Parathyroid adenoma (tissue), 2 donors: ENCODE results near the gene PCDH9.

Experiments
- H2AFZ ChIP-seq: fragments of 300-600 bp; sonication (generic); one replicate; pipeline ENCODE4 v1.7.0; 2017; ENCODE audit warnings: antibody characterized with exemption, mild to moderate bottlenecking
- H3K27ac ChIP-seq: fragments of 300-600 bp; sonication (generic); one replicate; pipeline ENCODE4 v1.7.0; 2017
- H3K27me3 ChIP-seq: fragments of 300-600 bp; sonication (generic); one replicate; pipeline ENCODE4 v1.7.0; 2017; ENCODE audit warnings: low read length; ENCODE audit not compliant: control insufficient read depth, insufficient read depth
- H3K36me3 ChIP-seq: fragments of 300-600 bp; sonication (generic); one replicate; pipeline ENCODE4 v1.7.0; 2017; ENCODE audit warnings: low read length; ENCODE audit not compliant: control insufficient read depth, insufficient read depth
- H3K4me1 ChIP-seq: fragments of 300-600 bp; sonication (generic); one replicate; pipeline ENCODE4 v1.7.0; 2017; ENCODE audit warnings: control low read depth
- H3K4me2 ChIP-seq: fragments of 300-600 bp; sonication (generic); one replicate; pipeline ENCODE4 v1.7.0; 2017; ENCODE audit warnings: low read length
- H3K4me3 ChIP-seq: fragments of 300-600 bp; sonication (generic); one replicate; pipeline ENCODE4 v1.7.0; 2017; ENCODE audit warnings: low read depth, low read length
- H3K79me2 ChIP-seq: fragments of 300-600 bp; sonication (generic); one replicate; pipeline ENCODE4 v1.7.0; 2017; ENCODE audit warnings: control low read depth
- H3K9ac ChIP-seq: fragments of 300-600 bp; sonication (generic); one replicate; pipeline ENCODE4 v1.7.0; 2017; ENCODE audit warnings: mild to moderate bottlenecking
- H3K9me3 ChIP-seq: fragments of 300-600 bp; sonication (generic); one replicate; pipeline ENCODE4 v1.7.0; 2017; ENCODE audit warnings: low read length; ENCODE audit not compliant: control insufficient read depth
- TF ChIP-seq, protein P1 (sequence below): fragments of 300-600 bp; sonication (generic); IDR thresholded peaks from one replicate; pipeline ENCODE4 v1.7.0; 2017; ENCODE audit warnings: antibody characterized with exemption, mild to moderate bottlenecking
- donor health status: primary hyperparathyroidism.

Gene PCDH9

DNA sequence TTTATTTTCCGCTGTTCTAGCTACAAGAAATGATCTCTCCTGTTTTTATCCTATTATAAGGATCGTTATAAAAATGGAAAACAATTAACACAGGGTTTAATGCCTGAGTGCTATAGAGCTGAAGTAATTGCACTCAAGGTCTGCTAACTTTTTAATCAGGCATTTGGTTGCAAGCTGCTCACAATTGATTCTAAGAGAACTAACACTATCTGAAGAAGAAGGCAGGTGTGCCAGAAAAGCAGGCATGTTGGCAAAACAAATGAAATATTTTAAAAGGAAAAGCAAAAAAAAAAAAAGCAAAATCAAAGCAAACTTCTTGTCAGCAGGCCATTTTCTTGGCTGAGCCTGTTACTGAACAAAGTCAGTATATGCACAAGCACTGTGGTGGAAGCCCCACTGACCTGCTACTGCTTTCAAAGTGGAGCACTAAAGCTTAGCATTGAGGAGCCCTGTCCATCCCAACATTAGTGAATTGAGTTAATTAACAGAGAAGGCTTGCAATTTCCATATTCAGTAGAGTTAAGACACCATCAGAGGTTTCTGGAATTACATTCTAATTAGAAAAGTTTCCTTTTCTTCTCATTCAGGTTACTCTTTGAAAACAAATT lies 574.2 kb downstream of the PCDH9 start:
- Histone ChIP-seq H3K4me3 (no peak overlapping the region), H3K9me3 (no peaks in the 10 kb centered on the region), H3K4me1 (no peaks in the 10 kb centered on the region), H3K9ac (no peak overlapping the region), H2AFZ (no peak overlapping the region), H3K27ac (no peak overlapping the region), H3K36me3 (no peaks in the 10 kb centered on the region), H3K27me3 (no peaks in the 10 kb centered on the region), H3K4me2 (no peak overlapping the region), H3K79me2 (no peaks in the 10 kb centered on the region)
- TF ChIP-seq, protein P1, sequence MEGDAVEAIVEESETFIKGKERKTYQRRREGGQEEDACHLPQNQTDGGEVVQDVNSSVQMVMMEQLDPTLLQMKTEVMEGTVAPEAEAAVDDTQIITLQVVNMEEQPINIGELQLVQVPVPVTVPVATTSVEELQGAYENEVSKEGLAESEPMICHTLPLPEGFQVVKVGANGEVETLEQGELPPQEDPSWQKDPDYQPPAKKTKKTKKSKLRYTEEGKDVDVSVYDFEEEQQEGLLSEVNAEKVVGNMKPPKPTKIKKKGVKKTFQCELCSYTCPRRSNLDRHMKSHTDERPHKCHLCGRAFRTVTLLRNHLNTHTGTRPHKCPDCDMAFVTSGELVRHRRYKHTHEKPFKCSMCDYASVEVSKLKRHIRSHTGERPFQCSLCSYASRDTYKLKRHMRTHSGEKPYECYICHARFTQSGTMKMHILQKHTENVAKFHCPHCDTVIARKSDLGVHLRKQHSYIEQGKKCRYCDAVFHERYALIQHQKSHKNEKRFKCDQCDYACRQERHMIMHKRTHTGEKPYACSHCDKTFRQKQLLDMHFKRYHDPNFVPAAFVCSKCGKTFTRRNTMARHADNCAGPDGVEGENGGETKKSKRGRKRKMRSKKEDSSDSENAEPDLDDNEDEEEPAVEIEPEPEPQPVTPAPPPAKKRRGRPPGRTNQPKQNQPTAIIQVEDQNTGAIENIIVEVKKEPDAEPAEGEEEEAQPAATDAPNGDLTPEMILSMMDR = no peak

GRCh38 chr13:66644855-66645460 lies 585.2 kb downstream of the PCDH9 start:
- H3K4me2 ChIP-seq = no peak overlapping the region
- no peaks in the 10 kb centered on the region for H3K36me3 ChIP-seq
- no peaks in the 10 kb centered on the region for H3K79me2 ChIP-seq
- TF ChIP-seq, protein P1 = no peak
- H3K9ac ChIP-seq = no peak overlapping the region
- no peaks in the 10 kb centered on the region for H3K27me3 ChIP-seq
- no peak overlapping the region for H3K4me3 ChIP-seq
- H3K27ac ChIP-seq = no peak overlapping the region
- no peak overlapping the region for H2AFZ ChIP-seq
- no peaks in the 10 kb centered on the region for H3K9me3 ChIP-seq
- H3K4me1 ChIP-seq = no peaks in the 10 kb centered on the region

GRCh38 chr13:66640231-66640630 lies 589.9 kb downstream of the PCDH9 start:
- Histone ChIP-seq H3K4me2 (no peak overlapping the region), H3K4me3 (no peak overlapping the region), H3K79me2 (no peaks in the 10 kb centered on the region), H3K9ac (no peak overlapping the region), H3K36me3 (no peaks in the 10 kb centered on the region), H2AFZ (no peak overlapping the region), H3K27ac (no peak overlapping the region), H3K9me3 (no peaks in the 10 kb centered on the region), H3K27me3 (no peaks in the 10 kb centered on the region), H3K4me1 (no peaks in the 10 kb centered on the region)
- TF ChIP-seq, protein P1 = no peak

- Histone ChIP-seq H3K9ac (no peak overlapping the region), H3K4me3 (no peak overlapping the region), H3K9me3 (no peaks in the 10 kb centered on the region), H2AFZ (no peak overlapping the region), H3K27ac (no peak overlapping the region), H3K36me3 (no peaks in the 10 kb centered on the region), H3K79me2 (no peaks in the 10 kb centered on the region), H3K27me3 (no peaks in the 10 kb centered on the region), H3K4me1 (no peaks in the 10 kb centered on the region), H3K4me2 (no peak overlapping the region)
- TF ChIP-seq, protein P1 = no peak
These were observed 591.1 kb downstream of the PCDH9 start for GRCh38 chr13:66639044-66639443.

DNA sequence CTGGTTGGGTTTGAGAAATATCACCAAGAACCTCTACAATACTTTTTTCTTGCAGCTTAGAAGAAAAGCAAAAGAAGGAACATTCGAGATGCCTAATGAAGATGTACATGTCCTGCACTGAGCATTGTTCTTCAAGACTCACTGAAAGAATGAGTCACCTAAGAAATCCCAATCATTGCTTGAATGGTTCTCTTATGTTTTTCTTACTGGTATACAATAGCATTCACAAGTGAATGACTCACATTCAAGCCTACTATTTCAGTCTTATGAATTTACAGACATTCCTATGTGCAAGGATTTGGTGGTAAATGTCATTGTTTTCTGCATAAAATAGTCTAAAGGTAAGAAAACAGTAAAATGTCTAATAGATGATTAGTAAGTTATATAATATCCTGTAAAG lies 594.6 kb downstream of the PCDH9 start:
- Histone ChIP-seq H3K27me3 (no peaks in the 10 kb centered on the region), H3K79me2 (no peaks in the 10 kb centered on the region), H3K4me1 (no peaks in the 10 kb centered on the region), H2AFZ (no peak overlapping the region), H3K9ac (no peak overlapping the region), H3K36me3 (no peaks in the 10 kb centered on the region), H3K9me3 (no peaks in the 10 kb centered on the region), H3K4me3 (no peak overlapping the region), H3K4me2 (no peak overlapping the region), H3K27ac (no peak overlapping the region)
- TF ChIP-seq, protein P1 = no peak
